Measurements from ENCODE around the gene UBE2G2. TPM values are rescaled to one million over a fixed set of nuclear protein-coding genes. Genes with fewer than 3 reads are reported as not detected.

Gene UBE2G2
- total RNA-seq, 1 experiment from 2014 or later = 121 TPM

GRCh38 chr21:44724926-44725325 lies 76.7 kb downstream of the UBE2G2 start:
- Histone ChIP-seq H4K20me1 (ENCODE audit: control insufficient read depth, insufficient read depth, insufficient read length) (no peaks in the 10 kb centered on the region), H4K8ac (replicated peaks; ENCODE audit: insufficient read length, low read depth, low read length) (no peak overlapping the region), H3K9me3 (ENCODE audit: control insufficient read depth, low read depth, low read length) (no peaks in the 10 kb centered on the region), H3K4me1 (ENCODE audit: insufficient read depth, low read length) (no peaks in the 10 kb centered on the region), H3K79me1 (ENCODE audit: insufficient read depth, low read depth, low read length, poor library complexity, severe bottlenecking) (no peaks in the 10 kb centered on the region), H3K14ac (ENCODE audit: insufficient read depth, low read length) (no peak overlapping the region; the same call in 1 of the 2 replicates), H3T11ph (ENCODE audit: low read length) (no peak overlapping the region), H4K91ac (ENCODE audit: insufficient read length, low read depth, low read length) (no peak overlapping the region), H3K79me2 (ENCODE audit: insufficient read depth, low read length) (no peaks in the 10 kb centered on the region), H3K4ac (ENCODE audit: low read depth, low read length) (no peak overlapping the region), H3K9ac (ENCODE audit: extremely low read depth, insufficient read length, low read length) (no peak overlapping the region), H2BK120ac (ENCODE audit: low read depth, low read length, poor library complexity, severe bottlenecking) (no peak overlapping the region), H3K27ac (ENCODE audit: insufficient read length, low read depth, low read length) (no peak overlapping the region), H2BK15ac (ENCODE audit: low read depth, low read length) (no peak overlapping the region), H3K18ac (ENCODE audit: insufficient read length, low read depth, low read length) (no peak overlapping the region), H4K5ac (ENCODE audit: insufficient read length, low read depth, low read length) (no peak overlapping the region), H2AFZ (ENCODE audit: low read length) (no peak overlapping the region), H3K56ac (ENCODE audit: insufficient read length, low read depth, low read length) (no peak overlapping the region), H2BK5ac (ENCODE audit: insufficient read length, low read length) (no peak overlapping the region), H2BK20ac (ENCODE audit: low read depth, low read length, poor library complexity, severe bottlenecking) (no peak overlapping the region), H3K23ac (ENCODE audit: insufficient read length, low read depth, low read length) (no peak overlapping the region), H3K4me2 (ENCODE audit: insufficient read depth, insufficient read length, low read length) (no peak overlapping the region), H2AK5ac (ENCODE audit: insufficient read length, low read length) (no peak overlapping the region), H3K27me3 (ENCODE audit: insufficient read depth, low read length) (no peaks in the 10 kb centered on the region; the same call in 1 of the 2 replicates), H3K23me2 (ENCODE audit: insufficient read length, low read depth, low read length, poor library complexity, severe bottlenecking) (peaks cover 3% of the 10 kb centered on the region), H2BK12ac (ENCODE audit: insufficient read length, low read depth, low read length) (no peak overlapping the region)
- no peak for TF ChIP-seq CTCF (conservative IDR thresholded peaks at IDR 0.05)
- Mint-ChIP-seq H3K4me3 (no peak overlapping the region), H3K9me3 (peaks cover 0 to 4% of the 10 kb centered on the region in 2 experiments; a peak in 1 of 5 replicates), H3K27me3 (ENCODE audit: low read depth) (peaks cover 26% of the 10 kb centered on the region), H3K36me3 (ENCODE audit: insufficient read depth in 1 of 3, low read depth in 3 of 3) (no peaks in the 10 kb centered on the region), H3K27ac (no peak overlapping the region; a peak in 1 of 7 replicates), H3K4me1 (peaks cover 10 to 18% of the 10 kb centered on the region in 2 experiments)
- peak; percentile 19 for DNase-seq
- no CpG with 5 or more reads among the region's 14 CpGs for WGBS (ENCODE audit: extremely low coverage, insufficient read length, low lambda C conversion rate)

All from H9 (cell line).